RWPE2 (cell line): ENCODE data around the gene TOMM7.

Experiments used
- ATAC-seq: fragments of 200-7000 bp; cut with Tn5 transposase; 3 replicates; pipeline ENCODE4 v1.9.1; 2021; ENCODE audit warnings: low read depth
- DNase-seq: peaks from one replicate; pipeline ENCODE4 v3.0.0-alpha.2; 2020; ENCODE audit warnings: low spot score
- H3K27ac ChIP-seq: fragments of 450-650 bp; 2 replicates; pipeline ENCODE4 v1.5.1; 2017; ENCODE audit warnings: mild to moderate bottlenecking; ENCODE audit not compliant: poor library complexity, severe bottlenecking
- H3K27me3 ChIP-seq: fragments of 250-450 bp; sonication (Bioruptor Pico); 2 replicates; pipeline ENCODE4 v1.5.1; 2021; ENCODE audit warnings: mild to moderate bottlenecking, moderate library complexity; ENCODE audit not compliant: insufficient read depth, poor library complexity, severe bottlenecking
- H3K36me3 ChIP-seq: fragments of 250-450 bp; sonication (Bioruptor Pico); 2 replicates; pipeline ENCODE4 v1.5.1; 2020; ENCODE audit warnings: low read depth, mild to moderate bottlenecking, moderate library complexity
- H3K4me1 ChIP-seq: fragments of 250-450 bp; sonication (Bioruptor Pico); 2 replicates; pipeline ENCODE4 v1.5.1; 2021; ENCODE audit warnings: mild to moderate bottlenecking, moderate library complexity; ENCODE audit not compliant: insufficient read depth, poor library complexity, severe bottlenecking
- H3K4me3 ChIP-seq: fragments of 250-450 bp; sonication (Bioruptor Pico); 2 replicates; pipeline ENCODE4 v1.5.1; 2021; ENCODE audit warnings: mild to moderate bottlenecking, moderate library complexity; ENCODE audit not compliant: severe bottlenecking
- H3K9me3 ChIP-seq: fragments of 250-450 bp; sonication (Bioruptor Pico); 2 replicates; pipeline ENCODE4 v1.5.1; 2021; ENCODE audit warnings: mild to moderate bottlenecking, moderate library complexity; ENCODE audit not compliant: severe bottlenecking
- TF ChIP-seq, protein P1 (sequence below): fragments of 450-650 bp; IDR thresholded peaks from one replicate; pipeline ENCODE4 v1.5.1; 2017; ENCODE audit warnings: mild to moderate bottlenecking, moderate library complexity; ENCODE audit not compliant: poor library complexity, severe bottlenecking

Gene TOMM7

DNA sequence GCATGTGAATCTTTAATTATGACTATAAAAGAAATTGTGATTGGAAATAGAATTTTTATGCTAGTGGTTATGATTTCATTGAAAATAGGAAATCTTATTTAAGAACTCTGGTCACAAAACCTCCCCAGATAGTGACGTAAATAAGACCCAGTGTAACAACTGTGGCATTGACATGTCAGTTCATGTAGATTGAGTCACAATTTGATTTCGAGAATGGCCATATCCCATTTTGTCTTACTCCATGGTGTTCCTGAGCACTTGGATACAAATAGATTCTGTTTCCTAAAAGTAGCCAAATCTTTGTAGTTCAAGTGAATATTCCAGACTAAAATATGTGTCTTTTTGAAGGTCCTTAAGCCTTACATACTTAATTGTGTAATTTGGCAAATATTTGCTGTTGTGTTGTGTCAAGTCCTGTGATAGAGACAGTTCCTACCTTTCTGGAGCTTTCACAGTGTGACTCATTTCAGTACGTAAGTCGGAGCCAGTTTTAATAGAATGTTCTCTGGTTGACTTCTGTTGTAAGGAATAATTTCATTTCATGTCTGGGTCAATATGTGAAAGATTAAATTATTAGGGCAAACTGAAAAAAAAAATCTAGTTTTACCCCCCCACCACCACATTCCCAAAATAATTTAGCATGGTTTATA, 37.1 kb upstream of the TOMM7 start:
- no peak overlapping the region for H3K4me3 ChIP-seq
- TF ChIP-seq, protein P1, sequence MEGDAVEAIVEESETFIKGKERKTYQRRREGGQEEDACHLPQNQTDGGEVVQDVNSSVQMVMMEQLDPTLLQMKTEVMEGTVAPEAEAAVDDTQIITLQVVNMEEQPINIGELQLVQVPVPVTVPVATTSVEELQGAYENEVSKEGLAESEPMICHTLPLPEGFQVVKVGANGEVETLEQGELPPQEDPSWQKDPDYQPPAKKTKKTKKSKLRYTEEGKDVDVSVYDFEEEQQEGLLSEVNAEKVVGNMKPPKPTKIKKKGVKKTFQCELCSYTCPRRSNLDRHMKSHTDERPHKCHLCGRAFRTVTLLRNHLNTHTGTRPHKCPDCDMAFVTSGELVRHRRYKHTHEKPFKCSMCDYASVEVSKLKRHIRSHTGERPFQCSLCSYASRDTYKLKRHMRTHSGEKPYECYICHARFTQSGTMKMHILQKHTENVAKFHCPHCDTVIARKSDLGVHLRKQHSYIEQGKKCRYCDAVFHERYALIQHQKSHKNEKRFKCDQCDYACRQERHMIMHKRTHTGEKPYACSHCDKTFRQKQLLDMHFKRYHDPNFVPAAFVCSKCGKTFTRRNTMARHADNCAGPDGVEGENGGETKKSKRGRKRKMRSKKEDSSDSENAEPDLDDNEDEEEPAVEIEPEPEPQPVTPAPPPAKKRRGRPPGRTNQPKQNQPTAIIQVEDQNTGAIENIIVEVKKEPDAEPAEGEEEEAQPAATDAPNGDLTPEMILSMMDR, result no peak
- peak overlapping the region; percentile 97 for H3K27ac ChIP-seq
- DNase-seq (no peak), ATAC-seq (no peak; the same call in 2 of the 3 replicates)
- H3K27me3 ChIP-seq, result no peaks in the 10 kb centered on the region
- peaks cover 52% of the 10 kb centered on the region for H3K4me1 ChIP-seq
- H3K9me3 ChIP-seq, result no peaks in the 10 kb centered on the region
- peaks cover 77% of the 10 kb centered on the region for H3K36me3 ChIP-seq

DNA sequence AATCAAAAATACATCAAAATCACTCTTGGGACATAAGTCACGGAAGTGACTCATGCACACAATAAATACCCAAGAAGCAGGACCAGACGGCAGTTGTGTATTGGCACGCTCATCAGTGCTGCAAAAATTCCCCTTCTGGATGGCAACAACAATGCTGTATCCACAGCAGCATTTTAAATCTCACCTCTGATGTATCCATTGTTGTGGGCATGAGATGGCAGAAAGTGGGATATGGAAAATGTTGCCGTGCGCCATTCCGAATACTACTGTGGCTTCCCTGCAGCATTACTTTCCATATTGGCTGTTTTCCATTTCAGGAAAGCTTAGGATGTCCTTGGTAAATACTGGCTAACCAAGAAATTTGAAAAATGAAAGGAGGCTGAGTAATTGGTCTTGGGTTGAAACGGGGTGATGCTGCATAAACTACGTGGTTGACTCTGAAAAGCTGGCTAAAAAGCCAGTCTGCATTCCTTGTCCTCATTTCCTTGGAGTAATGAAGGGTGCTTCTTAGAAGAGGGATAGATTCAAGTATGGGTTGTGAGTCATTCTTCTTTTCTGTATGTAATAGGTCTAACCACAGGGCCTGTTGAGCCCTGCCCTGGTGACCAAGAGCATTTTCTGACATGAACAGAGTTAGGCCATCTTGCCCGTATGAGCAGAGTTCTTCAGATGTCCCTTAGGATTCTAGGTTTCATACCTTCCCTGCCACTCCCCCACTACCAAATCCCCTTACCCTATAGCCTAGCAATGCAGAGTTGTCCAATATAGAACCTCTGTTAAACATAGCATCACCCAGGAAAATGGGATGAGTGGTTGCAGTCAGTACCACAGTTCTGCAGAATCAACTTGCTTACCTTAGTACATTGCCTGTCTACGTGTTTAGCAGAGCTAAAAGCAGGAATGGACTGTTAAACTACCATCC, 36.3 kb upstream of the TOMM7 start:
- DNase-seq (peak; percentile 75), ATAC-seq (peak; percentile 71)
- no peaks in the 10 kb centered on the region for H3K9me3 ChIP-seq
- TF ChIP-seq, protein P1, result no peak
- H3K27ac ChIP-seq, result peak overlapping the region; percentile 97
- H3K27me3 ChIP-seq, result no peaks in the 10 kb centered on the region
- H3K4me1 ChIP-seq, result peaks cover 52% of the 10 kb centered on the region
- peaks cover 76% of the 10 kb centered on the region for H3K36me3 ChIP-seq
- no peak overlapping the region for H3K4me3 ChIP-seq

GRCh38 chr7:22858274-22858639, 35.6 kb upstream of the TOMM7 start:
- Histone ChIP-seq H3K27me3 (no peaks in the 10 kb centered on the region), H3K9me3 (no peaks in the 10 kb centered on the region), H3K27ac (peak overlapping the region; percentile 97), H3K4me1 (peaks cover 52% of the 10 kb centered on the region), H3K4me3 (no peak overlapping the region), H3K36me3 (peaks cover 73% of the 10 kb centered on the region)
- no peak for ATAC-seq
- TF ChIP-seq, protein P1, result no peak
- no peak for DNase-seq

DNA sequence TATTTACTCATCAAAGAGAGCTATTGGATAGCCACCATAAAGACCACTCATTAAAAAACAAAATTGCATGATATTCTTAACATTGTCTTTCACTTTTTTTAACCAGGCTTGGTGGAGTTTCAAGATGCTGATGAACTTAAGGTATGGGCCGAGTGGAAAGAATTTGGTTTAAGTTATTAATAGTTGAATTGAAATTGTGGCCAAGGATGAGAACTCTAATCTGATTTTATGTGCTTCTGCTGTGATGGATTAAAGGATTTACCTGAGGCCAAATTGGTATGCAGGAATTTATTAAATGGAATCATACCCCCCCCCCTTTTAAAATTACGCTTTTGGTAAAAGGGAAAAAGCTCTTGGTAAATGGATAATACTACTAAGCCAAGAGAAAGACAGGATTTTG, 33.8 kb upstream of the TOMM7 start:
- H3K9me3 ChIP-seq, result no peaks in the 10 kb centered on the region
- peaks cover 63% of the 10 kb centered on the region for H3K36me3 ChIP-seq
- TF ChIP-seq, protein P1, result no peak
- H3K4me1 ChIP-seq, result peaks cover 52% of the 10 kb centered on the region
- H3K4me3 ChIP-seq, result peak overlapping the region; percentile 62
- DNase-seq (no peak), ATAC-seq (no peak)
- peak overlapping the region; percentile 97 for H3K27ac ChIP-seq
- no peaks in the 10 kb centered on the region for H3K27me3 ChIP-seq
